T-helper 1 cell (primary cell): Measurements from ENCODE around the gene FXN.
"Not testable (repeated sequence)": the region's sequence is repeated elsewhere in the genome, so short reads cannot be mapped to it uniquely, and the experiment has no call there.

Source experiments
- DNase-seq, 5 donors: peaks; one replicate each; pipeline ENCODE4 v3.0.0-alpha.2; 2012 to 2020

FXN gene

DNA sequence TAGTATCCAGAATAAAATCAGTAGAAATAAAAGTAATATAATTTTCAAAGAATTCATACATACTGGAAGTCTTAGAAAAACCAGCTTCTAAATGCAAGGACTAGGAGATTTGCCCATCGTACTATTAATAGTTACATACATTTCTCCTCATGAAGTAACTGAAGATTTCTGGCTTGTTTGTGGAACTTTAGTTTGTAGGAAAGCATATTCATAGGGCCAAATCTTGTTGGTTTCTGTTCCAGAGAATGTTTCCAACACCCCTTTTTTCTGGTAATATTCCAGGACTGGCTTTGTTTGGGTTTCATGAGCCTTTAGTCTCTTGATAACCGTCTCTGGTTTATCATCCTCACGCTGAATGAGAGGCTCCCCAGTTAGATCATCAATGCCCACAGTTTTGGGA lies 72.2 kb downstream of the FXN start:
- DNase-seq, result no peak

DNA sequence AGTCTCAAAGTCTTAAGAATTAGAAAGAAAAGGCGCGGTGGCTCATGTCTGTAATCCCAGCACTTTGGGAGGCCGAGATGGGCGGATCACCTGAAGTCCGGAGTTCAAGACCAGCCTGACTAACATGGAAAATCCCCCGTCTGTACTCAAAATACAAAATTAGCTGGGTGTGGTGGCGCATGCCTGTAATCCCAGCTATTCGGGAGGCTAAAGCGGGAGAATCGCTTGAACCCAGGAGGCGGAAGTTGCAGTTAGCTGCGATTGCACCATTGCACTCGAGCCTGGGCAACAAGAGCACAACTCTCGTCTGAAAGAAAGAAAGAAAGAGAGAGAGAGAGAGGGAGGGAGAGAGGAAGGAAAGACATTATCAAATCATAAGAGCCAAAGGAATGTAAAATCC lies 73.2 kb downstream of the FXN start:
- DNase-seq, result not testable (repeated sequence)

DNA sequence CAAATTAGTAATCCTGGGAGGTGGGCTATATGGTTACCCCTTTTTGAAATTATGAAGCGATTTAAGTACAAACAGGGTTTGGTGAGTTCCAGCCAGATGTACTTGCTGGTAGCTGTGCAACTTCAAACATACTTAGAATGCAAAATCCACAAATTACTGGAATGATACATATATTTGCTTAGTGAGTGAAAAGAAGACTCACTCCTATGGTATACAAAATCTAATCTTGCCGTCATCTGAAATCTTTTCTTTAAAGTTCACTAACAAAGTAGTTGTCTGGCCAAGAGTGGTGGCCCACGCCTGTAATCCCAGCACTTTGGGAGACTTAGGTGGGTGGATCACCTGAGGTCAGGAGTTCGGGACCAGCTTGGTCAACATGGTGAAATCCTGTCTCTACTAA lies 73.6 kb downstream of the FXN start:
- DNase-seq, result no peak

DNA sequence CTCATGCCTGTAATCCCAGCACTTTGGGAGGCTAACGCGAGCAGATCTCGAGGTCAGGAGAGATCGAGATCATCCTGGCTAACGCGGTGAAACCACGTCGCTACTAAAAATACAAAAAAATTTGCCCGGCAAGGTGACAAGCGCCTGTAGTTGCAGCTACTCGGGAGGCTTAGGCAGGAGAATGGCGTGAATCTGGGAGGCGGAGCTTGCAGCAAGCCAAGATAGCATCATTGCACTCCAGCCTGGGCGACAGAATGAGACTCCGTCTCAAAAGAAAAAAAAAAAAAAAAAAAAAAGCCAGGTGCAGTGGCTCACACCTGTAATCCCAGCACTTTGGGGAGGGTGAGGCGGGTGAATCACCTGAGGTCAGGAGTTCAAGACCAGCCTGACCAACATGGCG lies 77.1 kb downstream of the FXN start:
- not testable (repeated sequence) for DNase-seq

DNA sequence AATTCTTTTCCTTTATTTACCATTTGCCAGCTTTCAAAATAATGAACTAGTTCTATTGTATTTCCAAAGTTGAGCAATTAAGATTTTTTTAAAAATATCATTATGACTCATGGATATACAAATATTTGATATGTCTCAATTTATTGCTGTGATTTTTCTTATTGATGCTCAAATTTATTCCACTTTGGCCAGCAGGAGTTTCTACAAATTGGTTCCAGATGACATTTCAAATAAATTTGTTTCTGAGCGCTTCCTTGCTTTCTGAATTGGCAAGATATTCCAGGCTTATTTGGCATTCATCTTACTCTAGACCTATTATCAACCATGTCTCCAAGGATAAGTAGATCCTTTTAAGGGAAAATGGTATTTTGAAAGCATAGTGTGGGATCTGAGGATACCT lies 80.1 kb downstream of the FXN start:
- no peak for DNase-seq

DNA sequence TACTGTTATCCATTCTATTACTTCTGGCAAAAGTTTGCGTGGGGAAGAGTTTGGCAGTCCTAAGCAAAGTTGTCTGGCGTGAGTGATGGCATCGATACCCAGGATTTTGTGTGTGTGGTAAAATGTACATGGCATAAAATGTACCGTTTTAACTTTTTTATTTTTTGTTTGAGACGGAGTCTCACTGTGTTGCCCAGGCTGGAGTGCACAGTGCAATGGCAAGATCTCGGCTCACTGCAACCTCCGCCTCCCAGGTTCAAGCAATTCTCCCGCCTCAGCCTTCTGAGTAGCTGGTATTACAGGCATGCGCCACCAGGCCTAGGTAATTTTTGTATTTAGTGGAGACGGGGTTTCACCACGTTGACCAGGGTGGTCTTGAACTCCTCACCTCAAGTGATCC lies 83.1 kb downstream of the FXN start:
- DNase-seq, result no peak

DNA sequence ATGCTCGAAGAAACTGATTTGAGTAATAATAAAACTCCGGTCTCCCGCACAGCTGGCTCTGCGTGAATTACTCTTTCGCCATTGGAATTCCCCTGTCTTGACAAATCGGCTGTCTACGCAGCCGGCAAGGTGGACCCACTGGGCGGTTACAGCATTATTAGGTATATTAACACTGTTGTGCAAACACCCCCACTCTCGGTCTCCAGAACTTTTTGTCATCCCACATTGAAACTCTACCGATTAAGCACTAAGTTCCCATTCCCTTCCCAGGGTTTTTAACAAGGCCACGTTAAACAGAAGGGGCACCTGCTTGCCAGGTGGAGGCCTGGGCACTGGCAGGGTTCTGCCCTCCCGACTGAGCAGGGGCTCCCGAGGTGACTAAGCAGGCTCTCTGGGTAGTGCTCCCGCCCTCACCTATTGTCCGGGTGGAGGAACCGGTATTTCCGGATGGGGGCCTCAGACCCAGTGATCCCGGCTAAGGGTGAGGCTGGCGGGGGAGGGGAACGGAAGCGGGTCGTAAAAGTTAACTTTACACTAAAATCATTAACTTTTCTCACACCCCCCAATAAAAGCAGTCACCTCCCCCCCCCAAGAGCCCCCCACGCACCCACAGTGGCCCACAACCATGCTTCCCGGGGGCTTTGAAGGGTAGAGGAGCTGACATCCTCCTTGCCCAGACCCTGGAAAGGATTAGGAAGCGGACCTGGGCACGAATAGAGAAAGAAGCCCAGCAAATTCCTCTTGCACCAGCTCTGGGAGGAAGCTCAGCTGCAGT lies 85.0 kb downstream of the FXN start:
- peak in 1 of 5 donors; percentile 4 for DNase-seq

DNA sequence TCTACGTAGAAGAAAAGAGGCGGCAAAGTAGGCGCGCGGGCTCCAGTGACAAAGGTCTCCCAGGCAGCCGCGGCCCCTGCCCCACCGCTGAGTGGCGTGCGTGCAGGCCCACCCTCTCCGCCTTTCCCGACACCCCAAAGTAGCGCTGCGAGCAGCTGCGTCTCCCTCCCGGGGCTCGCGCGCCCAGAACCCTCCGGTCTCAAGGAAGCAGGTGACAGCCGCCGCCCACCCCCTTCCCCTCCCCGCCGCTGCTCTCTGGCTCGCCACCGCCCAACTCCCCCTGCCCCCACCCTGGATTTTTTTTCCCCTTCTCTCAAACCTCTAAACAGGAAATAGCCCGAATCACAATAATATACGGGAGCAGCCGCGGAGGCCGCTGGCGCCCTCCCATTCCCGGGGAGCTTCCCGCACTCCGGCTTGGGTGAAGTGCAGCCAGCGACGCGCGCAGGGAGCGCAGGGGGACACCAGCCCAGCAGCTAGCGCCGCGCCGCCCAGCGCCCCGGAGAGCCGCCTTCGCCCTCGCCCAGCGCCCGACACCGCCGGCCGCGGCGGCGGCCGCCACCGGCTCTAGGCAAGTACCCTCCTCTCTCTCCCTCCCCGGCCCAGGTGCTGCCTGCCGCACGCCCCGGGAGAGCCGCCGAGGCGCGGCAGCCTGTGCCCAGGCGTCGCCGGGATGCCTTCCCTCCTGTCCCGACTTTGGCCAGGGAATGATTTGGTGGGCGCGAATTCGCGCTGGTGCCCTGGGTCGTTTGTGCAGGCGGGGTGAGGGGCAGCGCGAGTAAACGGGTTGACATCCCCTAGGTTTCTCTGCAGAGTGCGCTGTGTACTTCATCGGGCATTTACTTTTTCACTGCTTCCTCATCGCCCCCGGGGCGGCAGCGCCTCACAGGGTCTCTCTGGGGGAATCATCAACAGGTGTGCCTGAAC lies 85.9 kb downstream of the FXN start:
- DNase-seq, result peak in 2 of 5 donors; percentile 3 to 26

DNA sequence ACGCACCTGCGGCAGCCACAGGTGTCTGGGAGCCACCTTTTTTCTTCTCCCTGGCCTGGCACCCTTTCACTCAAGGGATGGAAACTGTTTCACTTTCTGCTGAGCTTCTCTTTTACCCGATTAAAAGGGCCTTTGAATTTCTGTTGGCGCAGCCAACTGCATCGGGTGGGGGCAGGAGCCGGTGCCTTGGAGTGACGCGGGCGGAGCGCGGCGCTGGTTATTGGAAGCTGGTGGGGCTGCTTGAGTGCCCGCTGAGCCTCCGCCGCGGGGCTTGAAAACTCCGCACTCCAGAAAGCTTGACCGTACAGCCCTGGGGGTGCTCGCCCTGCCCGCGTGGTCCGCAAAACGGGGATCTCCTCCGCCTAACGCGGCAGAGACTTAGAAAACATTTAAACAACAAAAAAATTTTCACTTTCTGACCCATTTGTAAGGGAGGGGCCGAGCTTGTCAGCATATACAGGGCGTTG lies 86.6 kb downstream of the FXN start:
- DNase-seq, result peak in 3 of 5 donors; percentile 19 to 44 (median 22)

DNA sequence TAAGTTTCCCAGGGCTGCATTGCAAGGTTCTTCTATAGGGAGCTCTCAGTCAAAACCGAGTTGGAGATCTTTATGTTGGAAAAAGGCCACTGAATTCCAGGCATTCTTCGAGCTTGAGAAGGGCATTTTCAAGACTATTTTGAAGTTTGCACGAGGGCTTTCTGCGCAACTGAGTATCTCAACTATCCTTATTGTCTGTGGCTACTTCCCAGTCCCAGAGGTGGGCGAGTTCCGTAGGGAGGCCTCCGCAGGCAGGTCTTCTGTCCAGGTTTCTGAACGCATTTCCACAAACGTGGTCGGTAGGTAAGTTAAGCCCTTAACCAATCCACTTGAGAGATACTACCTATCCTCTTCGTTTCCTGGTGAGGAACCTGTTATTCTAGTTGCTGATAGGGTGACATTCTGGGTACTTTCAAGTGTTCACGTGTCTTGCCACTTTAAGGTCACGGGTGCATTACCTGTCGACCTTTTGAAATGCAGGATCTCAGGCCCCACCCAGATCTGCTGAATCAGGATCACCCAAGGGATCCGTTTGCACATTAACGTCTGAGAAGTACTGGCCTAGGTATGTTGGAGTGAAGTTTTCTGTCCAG lies 87.1 kb downstream of the FXN start:
- no peak for DNase-seq

DNA sequence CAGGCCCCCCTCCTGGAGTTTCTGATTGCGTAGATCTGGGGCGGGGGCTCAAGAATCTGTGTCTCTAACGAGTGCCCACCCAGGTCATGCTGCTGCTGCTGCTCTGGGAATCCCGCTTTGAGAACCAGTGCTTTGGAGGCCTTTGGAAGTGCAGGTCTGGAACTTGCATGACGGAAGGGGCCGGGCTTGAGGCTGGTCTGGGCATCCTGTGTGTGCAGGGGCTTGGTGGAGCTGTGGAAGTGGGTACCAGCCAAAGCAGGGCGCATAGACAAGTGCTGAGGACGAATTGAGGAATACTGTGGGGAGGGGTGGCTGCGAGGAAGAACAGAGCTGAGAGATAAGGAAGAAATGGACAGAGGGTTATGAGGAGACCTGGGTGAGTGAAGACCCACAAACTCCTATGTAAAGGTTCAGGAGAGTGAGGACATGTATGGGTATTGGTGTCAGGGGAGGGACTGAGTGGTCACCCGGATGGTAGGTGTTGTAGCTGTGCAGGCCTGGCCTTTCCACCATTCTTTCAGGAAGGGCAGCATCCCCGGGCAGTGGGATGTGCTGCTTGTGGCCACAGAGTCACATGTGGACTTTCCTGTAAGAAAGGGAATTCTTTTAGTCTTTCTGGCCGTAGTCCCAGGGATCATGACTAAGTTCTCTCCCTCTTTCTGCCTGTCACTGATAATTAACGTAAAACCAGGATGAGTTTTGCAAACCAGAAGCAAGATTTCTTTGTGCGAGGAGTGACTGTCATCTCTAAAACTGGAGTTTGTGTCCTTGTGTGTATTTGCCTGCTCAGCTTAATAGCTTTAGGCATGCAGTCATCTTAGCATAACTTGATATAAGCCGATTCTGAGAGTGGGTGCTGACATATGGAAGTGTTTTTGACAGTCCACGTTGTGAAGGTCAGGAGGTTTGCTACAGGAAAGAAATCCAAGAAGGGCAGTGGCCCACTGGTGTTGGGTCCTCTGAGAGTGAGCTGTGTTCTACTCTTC lies 95.2 kb downstream of the FXN start:
- no peak for DNase-seq

DNA sequence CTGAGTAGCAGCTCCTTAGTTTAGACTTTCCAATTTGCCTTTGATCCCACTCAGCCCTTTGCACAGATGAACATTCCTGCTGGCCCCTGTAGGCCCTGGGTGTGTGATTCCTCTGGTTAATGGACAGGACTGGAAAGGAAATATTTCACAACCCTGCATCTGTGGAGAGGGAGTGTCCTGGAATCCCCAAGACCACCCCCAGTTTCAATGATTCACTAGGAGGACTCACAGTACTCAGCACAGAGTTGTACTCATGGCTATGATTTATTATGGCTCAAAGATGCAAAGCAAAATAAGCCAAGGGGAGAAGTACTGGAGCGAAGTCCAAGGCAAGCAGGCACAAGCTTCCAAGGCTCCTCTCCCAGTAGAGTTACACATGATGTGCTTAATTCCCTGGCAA lies 96.1 kb downstream of the FXN start:
- DNase-seq, result no peak

DNA sequence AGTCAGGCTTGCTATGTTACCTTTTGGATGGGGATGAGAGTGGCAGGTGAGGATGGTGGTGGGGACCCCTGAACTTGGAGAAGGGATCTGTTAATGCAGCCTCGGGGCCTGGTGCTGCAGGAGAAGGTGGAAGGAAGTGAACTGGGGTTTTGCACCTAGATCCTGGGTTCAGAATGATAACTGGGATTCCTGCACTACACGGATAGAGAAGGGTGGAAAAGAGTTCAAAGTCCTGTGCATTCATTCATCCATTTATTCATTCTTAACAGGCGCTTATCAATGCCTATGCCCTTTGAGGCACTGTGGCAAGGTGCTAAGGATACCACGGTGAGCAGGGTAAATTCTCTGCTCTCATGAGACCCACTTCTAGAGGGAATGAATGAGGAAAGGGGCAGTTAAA lies 96.8 kb downstream of the FXN start:
- DNase-seq, result no peak

DNA sequence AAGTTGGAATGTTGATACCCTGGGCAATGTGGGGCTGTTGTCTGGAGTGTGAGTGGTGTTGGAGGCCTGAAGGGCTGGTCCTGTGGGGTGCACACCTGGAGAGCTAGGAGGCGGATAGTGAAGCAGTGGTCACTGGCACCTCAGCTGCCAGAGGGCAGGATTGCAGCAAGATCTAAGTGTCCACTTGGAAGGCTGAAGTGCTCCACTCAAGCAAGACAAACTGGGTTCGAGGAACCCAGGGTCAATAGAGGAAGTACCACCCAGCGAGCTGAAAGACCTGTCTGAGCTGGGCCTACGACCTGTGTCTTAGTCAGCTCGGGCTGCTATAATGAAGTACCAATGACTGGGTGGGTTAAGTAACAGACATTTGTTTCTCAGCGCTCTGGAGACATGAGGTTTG lies 98.9 kb downstream of the FXN start:
- no peak for DNase-seq

DNA sequence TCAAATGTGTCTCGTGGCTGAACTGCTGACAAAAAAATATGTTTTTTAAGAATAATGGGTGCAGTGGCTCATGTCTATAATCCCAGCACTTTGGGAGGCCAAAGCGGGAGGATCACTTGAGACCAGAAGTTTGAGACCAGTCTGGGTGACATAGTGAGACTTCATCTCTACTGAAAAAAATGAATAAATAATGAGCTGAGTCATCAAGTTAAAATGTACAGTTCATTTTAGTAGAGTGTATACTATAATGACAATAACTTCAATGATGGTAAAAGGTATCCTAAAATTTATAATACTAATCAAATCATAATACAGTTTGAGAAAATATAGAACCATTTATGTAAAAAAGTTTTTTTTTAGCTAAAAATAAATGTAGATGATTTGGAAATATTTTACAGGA lies 100.6 kb downstream of the FXN start:
- no peak for DNase-seq

DNA sequence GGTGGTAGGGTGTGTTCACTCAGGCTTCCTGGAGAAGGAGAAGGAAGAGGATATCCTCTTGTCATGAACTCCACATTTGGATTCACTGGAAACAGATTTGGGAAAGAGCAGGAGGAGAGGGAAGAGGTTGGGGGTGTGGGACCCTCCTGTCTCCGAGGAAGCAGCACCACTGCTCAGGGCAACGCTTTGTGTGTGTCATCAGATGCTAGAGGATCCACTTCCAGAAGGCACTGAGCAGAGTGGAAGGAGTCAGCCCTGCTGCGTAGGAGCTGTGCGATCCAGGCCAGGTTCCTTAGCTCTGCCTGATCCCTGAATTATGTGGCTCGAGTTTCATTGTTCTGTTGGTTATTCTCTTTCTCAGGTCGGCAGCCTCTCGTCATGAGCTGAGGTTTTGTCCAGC lies 101.2 kb downstream of the FXN start:
- no peak for DNase-seq

DNA sequence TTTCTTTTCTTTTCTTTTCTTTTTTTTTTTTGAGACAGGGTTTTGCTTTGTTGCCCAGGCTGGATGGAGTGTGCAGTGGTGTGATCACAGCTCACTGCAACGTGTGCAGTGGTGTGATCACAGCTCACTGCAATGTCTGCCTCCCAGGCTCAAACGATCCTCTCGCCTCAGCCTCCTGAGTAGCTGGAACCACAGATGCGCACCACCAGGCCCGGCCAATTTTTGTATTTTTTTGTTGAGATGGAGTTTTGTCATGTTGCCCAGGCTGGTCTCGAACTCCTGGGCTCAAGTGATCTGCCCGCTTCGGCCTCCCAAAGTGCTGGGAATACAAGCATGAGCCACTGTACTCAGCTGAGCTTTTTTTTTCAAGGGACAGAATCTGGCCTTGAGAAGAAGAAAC lies 101.8 kb downstream of the FXN start:
- no peak for DNase-seq

DNA sequence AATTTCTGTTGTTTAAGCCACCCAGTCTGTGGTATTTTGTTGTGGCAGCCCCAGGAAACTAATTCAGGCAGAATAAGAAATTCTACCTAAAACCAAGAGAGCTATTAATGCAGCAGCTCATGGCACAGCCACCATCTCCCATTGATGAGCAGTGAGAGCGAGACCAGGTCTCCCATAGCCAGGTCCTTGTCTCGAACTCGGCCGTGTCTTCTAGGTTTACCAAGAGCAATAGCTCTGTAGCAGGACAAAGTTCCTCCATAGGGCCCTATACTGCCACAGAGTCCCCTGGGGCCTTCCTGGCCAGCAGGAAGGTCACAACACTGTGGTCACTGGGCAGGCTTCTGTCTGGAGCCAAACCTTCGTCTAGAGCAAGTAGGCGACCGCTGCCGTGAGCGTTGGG lies 104.0 kb downstream of the FXN start:
- no peak for DNase-seq

DNA sequence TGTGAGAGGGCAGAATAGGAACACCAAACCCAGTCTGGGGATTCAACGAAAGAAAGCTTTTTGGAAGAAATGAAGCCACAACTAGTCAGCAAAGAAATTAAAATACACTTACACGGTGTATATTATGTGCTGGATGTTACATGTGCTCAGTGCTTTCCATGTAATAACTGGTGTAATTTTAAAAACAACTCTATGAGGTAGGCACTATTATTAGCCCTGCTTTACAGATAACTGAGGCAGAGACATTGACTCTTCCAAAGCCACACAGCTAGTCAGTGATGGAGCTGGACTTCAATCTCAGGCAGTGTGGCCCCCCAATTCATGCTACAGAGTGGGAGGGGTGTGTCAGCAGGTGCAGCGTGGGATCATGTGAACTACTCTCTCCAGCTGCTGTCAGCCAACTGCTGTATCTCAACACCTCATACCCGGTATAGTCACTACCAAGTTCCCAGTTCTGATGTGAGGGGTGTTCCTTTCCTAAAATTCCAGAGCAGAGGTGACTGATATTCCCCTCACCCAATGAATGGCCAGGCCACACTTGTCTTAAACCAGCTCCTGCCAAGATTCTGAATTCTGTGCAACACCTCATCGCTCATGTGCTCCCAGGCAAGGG lies 104.7 kb downstream of the FXN start:
- DNase-seq, result no peak

DNA sequence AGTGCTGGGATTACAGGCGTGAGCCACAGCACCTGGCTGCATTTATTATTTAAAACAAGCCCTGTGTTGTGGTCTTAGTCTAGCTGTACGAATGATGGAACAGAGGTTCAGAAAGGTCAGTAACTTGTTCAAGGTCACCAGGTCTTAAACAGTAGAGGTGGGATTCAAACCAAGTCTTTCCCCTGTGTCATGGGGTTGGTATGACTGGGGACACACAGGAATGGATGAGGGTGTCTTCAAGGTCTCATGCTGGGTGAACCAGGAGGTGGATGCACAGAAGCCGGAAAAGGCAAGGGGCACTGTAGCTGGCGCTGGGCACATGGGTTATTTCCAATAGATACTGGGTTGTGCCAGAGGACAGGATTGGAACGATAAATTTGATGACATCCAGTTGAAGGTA lies 106.3 kb downstream of the FXN start:
- DNase-seq, result no peak

DNA sequence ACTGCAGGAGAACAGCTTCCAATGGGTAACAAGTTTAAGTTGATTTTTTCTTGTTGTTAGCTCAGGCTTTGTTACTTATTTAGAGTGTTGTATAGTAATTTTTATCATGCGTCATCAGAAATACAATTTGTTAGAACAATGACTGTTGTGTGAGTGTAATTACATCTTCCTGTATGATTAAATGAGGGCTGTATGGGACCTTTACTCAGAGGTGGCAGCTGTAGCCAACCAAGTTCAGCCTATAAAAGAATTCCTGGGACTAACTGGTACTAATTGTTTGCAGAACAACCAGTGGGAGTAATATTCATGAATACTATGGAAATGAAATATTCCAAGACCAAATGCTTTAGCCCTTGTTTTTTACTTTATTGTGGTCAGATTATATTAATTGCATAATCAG lies 107.7 kb downstream of the FXN start:
- DNase-seq, result no peak
